Left lung (tissue), 10 donors: Measurements from ENCODE around the gene C1QA. TPM values are rescaled to one million over a fixed set of nuclear protein-coding genes. Genes with fewer than 3 reads are reported as not detected.

ENCODE experiments used
- ATAC-seq: fragments of 200-7000 bp; cut with Tn5 transposase; one replicate; pipeline ENCODE4 v1.9.1; 2020; ENCODE audit warnings: moderate library complexity
- DNase-seq, 4 donors: peaks; one replicate each; pipeline ENCODE4 v3.0.0-alpha.2; 2013 to 2020
- H3K27ac ChIP-seq, 2 donors: fragments of 200-600 bp; sonication (generic) in 1 of 2; one replicate each; pipeline versions ENCODE4 v1.5.0 to v1.8.0; 2020 to 2021
- H3K27me3 ChIP-seq, 2 donors: fragments of 200-600 bp; sonication (generic) in 1 of 2; one replicate each; pipeline versions ENCODE4 v1.5.0 to v1.8.0; 2020 to 2021
- H3K36me3 ChIP-seq, 2 donors: fragments of 200-600 bp; sonication (generic) in 1 of 2; one replicate each; pipeline versions ENCODE4 v1.5.0 to v1.8.0; 2020 to 2021
- H3K4me1 ChIP-seq, 2 donors: fragments of 200-600 bp; one replicate each; pipeline ENCODE4 v1.8.0; 2021
- H3K4me3 ChIP-seq, 2 donors: fragments of 200-600 bp; sonication (generic) in 1 of 2; one replicate each; pipeline versions ENCODE4 v1.5.0 to v1.8.0; 2020 to 2021; ENCODE audit warnings: mild to moderate bottlenecking in 1 of 2
- H3K9me3 ChIP-seq, 2 donors: fragments of 200-600 bp; sonication (generic) in 1 of 2; one replicate each; pipeline versions ENCODE4 v1.5.0 to v1.8.0; 2020 to 2021
- intact Hi-C, 2 donors: fragments of 100-400 bp; cut with DNase I; formaldehyde crosslinking; loops; one replicate each; pipeline versions ENCODE4 v1.11.2 to v1.14.2; 2022
- polyA plus RNA-seq, 6 donors: library from polyadenylated mRNA; unstranded; fragments of 120-200 nt; gene quantifications; one replicate each; pipeline ENCODE4 v1.2.1, GENCODE V29; 2013; ENCODE audit not compliant: insufficient read length in 6 of 6
- total RNA-seq, 2 donors: library from RNA; stranded (reverse); fragmentation: NEBNext Ultra II Directional; extraction: Animal tissue kit (Norgen Biotek cat#: 25700); gene quantifications; one replicate each; pipeline ENCODE4 v1.2.1, GENCODE V29; 2021
- TF ChIP-seq, protein P1 (sequence below), 2 donors: fragments of 200-600 bp; sonication (generic) in 1 of 2; IDR thresholded peaks; one replicate each; pipeline versions ENCODE4 v1.5.0 to v1.8.0; 2021; ENCODE audit warnings: antibody characterized with exemption in 2 of 2
- donor health status: DM: no; HTN: yes; CAD: no.
- donor health status: DM: no; HTN: no; CAD: no.

Gene C1QA
- total and polyA plus RNA-seq, 8 donors, result 15.3 to 476 (median 24.1) TPM

DNA sequence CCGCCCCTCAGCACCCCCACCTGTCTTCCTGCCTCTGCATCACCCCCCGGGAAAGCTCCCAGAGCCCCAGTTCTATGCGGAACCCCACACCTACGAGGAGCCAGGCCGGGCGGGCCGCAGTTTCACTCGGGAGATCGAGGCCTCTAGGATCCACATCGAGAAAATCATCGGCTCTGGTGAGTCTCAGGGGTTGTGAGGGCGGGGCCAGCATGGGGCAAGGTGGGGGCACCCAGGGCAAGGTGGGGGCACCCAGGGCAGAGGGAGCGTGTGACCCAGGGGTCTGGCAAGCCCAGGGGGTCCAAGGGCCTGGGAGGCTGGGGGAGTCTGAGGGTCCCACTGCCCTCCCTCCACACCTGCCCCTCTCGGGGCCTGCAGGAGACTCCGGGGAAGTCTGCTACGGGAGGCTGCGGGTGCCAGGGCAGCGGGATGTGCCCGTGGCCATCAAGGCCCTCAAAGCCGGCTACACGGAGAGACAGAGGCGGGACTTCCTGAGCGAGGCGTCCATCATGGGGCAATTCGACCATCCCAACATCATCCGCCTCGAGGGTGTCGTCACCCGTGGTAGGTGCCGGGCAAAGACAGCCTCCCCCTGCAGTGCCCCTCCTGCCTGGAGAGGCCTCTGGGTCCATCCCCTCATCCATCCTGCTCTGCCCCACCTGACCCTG lies 39.0 kb upstream of the C1QA start:
- Histone ChIP-seq H3K4me3 (no peak overlapping the region), H3K36me3 (no peaks in the 10 kb centered on the region), H3K27ac (no peak overlapping the region), H3K4me1 (no peaks in the 10 kb centered on the region), H3K27me3 (peaks cover 17 to 85% of the 10 kb centered on the region in 2 donors), H3K9me3 (no peaks in the 10 kb centered on the region)
- ATAC-seq, result no peak
- no peak for DNase-seq
- TF ChIP-seq, protein P1, sequence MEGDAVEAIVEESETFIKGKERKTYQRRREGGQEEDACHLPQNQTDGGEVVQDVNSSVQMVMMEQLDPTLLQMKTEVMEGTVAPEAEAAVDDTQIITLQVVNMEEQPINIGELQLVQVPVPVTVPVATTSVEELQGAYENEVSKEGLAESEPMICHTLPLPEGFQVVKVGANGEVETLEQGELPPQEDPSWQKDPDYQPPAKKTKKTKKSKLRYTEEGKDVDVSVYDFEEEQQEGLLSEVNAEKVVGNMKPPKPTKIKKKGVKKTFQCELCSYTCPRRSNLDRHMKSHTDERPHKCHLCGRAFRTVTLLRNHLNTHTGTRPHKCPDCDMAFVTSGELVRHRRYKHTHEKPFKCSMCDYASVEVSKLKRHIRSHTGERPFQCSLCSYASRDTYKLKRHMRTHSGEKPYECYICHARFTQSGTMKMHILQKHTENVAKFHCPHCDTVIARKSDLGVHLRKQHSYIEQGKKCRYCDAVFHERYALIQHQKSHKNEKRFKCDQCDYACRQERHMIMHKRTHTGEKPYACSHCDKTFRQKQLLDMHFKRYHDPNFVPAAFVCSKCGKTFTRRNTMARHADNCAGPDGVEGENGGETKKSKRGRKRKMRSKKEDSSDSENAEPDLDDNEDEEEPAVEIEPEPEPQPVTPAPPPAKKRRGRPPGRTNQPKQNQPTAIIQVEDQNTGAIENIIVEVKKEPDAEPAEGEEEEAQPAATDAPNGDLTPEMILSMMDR (IDR thresholded peaks at IDR 0.05), result no peak
- intact Hi-C loops, result no loop called here

DNA sequence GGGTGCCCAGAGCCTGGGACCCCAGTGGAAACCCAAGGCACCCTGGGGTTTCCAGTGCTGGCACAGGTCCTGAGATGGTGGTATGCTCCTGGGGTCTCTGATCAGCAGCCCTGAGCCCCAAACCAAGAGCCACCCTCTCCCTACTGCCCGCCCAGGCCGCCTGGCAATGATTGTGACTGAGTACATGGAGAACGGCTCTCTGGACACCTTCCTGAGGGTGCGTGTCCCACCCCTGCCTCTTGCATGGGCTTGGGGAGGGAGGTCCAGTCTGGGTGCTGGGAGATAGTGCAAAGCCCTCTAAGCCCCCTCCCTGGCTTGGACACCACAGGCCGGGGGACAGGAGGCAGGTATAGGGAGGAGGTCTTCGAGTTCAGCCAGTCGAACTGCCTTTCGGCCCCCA lies 38.4 kb upstream of the C1QA start:
- intact Hi-C loops, result no loop called here
- H3K27ac ChIP-seq, result no peak overlapping the region
- no peaks in the 10 kb centered on the region for H3K4me1 ChIP-seq
- H3K4me3 ChIP-seq, result no peak overlapping the region
- ATAC-seq, result no peak
- TF ChIP-seq, protein P1 (IDR thresholded peaks at IDR 0.05), result no peak
- H3K27me3 ChIP-seq, result peaks cover 13 to 85% of the 10 kb centered on the region in 2 donors
- H3K9me3 ChIP-seq, result no peaks in the 10 kb centered on the region
- no peak for DNase-seq
- H3K36me3 ChIP-seq, result no peaks in the 10 kb centered on the region

DNA sequence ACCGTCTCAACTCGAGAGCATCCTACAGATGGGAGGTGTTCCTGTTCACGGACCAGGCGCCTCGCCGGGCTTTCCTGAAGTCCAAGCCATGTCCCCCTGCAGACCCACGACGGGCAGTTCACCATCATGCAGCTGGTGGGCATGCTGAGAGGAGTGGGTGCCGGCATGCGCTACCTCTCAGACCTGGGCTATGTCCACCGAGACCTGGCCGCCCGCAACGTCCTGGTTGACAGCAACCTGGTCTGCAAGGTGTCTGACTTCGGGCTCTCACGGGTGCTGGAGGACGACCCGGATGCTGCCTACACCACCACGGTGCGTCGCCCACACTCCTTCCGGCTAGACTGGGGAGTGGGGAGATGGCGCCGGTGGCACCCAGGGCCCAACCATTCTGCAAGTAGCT lies 37.7 kb upstream of the C1QA start:
- H3K9me3 ChIP-seq, result no peaks in the 10 kb centered on the region
- peaks cover 6 to 85% of the 10 kb centered on the region in 2 donors for H3K27me3 ChIP-seq
- no peak overlapping the region for H3K27ac ChIP-seq
- intact Hi-C loops, result no loop called here
- H3K36me3 ChIP-seq, result no peaks in the 10 kb centered on the region
- DNase-seq (no peak), ATAC-seq (no peak)
- TF ChIP-seq, protein P1 (IDR thresholded peaks at IDR 0.05), result no peak
- H3K4me1 ChIP-seq, result no peaks in the 10 kb centered on the region
- H3K4me3 ChIP-seq, result no peak overlapping the region

DNA sequence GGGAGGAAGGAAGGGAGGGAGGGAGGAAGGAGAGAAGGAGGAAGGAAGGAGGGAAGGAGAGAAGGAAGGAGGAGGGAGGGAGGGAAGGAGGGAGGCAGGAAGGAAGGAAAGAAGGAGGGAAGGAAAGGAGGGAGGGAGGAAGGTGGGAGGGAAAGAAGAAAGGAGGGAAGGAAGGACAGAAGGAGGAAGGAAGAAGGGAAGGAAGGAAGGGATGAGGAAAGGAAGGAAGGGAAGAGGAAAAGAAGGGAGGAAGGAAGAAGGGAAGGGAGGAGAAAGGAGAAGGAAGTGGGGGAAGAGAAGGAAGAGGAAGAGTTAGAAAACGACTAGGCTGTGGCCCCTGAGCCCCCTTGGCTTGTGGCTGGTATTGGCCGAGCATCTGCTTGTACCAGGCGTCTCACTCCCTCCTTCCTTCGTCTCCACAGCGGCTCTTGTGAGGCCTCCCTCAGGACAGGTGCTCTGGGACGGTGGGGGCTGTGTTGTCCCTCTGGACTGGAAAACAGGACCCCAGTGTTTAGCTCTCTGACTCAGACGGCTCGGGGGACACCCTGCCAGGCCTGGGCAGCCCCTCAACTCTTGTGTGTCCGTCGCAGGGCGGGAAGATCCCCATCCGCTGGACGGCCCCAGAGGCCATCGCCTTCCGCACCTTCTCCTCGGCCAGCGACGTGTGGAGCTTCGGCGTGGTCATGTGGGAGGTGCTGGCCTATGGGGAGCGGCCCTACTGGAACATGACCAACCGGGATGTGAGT lies 36.2 kb upstream of the C1QA start:
- H3K4me3 ChIP-seq, result no peak overlapping the region
- intact Hi-C loops, result no loop called here
- ATAC-seq (no peak), DNase-seq (no peak)
- H3K4me1 ChIP-seq, result no peaks in the 10 kb centered on the region
- no peaks in the 10 kb centered on the region for H3K9me3 ChIP-seq
- H3K27ac ChIP-seq, result no peak overlapping the region
- TF ChIP-seq, protein P1 (IDR thresholded peaks at IDR 0.05), result no peak
- peaks cover 5 to 85% of the 10 kb centered on the region in 2 donors for H3K27me3 ChIP-seq
- no peaks in the 10 kb centered on the region for H3K36me3 ChIP-seq

DNA sequence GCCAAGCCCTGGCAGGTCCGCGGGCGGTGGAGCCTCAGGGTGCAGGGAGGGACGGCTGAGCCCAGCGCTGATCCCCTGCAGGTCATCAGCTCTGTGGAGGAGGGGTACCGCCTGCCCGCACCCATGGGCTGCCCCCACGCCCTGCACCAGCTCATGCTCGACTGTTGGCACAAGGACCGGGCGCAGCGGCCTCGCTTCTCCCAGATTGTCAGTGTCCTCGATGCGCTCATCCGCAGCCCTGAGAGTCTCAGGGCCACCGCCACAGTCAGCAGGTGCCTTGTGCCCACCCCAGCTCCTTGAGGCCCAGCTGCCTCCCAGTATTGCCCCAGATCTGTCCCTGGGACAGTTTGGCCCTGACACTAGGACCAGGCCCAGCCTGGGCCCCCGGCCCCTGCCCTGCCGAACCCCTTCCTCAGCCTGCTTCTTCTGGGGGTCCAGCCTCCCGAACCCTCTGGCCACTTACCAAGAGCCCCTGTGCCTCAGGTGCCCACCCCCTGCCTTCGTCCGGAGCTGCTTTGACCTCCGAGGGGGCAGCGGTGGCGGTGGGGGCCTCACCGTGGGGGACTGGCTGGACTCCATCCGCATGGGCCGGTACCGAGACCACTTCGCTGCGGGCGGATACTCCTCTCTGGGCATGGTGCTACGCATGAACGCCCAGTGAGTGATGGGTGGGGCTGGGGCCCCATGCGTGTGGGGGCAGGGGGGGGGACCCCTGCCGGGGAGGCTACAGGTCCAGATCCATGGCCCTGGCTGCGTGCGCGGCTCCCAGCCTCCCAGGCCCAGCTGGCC lies 35.4 kb upstream of the C1QA start:
- DNase-seq (no peak), ATAC-seq (no peak)
- no peak overlapping the region for H3K27ac ChIP-seq
- no peak overlapping the region for H3K4me3 ChIP-seq
- intact Hi-C loops, result no loop called here
- no peaks in the 10 kb centered on the region for H3K36me3 ChIP-seq
- peaks cover 6 to 82% of the 10 kb centered on the region in 2 donors for H3K27me3 ChIP-seq
- H3K4me1 ChIP-seq, result no peaks in the 10 kb centered on the region
- TF ChIP-seq, protein P1 (IDR thresholded peaks at IDR 0.05), result no peak
- no peaks in the 10 kb centered on the region for H3K9me3 ChIP-seq
